NCI-H526 treated with DMSO at 0.1 percent for 48 hours (cell line): Measurements from ENCODE around the gene LRP2BP.
"Not testable (repeated sequence)": the region's sequence is repeated elsewhere in the genome, so short reads cannot be mapped to it uniquely, and the experiment has no call there.

Experiments used
- DNase-seq: peaks from one replicate; lab custom pipeline; 2025; lab: John Stamatoyannopoulos, UW

Gene LRP2BP

GRCh38 chr4:185325721-185326120, 70.0 kb downstream of the LRP2BP start:
- DNase-seq: not testable (repeated sequence)

DNA sequence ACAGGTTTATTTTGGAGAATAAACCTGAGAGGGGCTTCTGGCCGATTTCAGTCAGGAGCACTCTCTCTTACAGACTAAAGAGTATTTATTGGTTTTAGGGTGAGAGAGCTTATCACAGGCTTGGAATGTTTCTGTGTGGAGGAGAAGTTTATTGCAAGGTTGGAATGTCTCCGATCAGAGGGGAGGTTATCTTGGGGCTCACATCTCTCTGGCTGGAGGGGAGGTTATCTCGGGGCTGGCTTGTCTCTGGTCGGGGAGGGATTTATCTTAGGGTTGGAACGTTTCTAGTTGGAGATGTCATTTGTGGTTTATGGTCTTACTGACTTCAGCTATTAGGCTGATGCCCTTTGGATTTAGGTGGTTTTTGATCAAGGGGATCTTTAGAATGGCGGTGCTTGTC, 71.4 kb downstream of the LRP2BP start:
- not testable (repeated sequence) for DNase-seq

GRCh38 chr4:185323606-185324005, 72.1 kb downstream of the LRP2BP start:
- DNase-seq: no peak

- no peak for DNase-seq
These were observed 72.9 kb downstream of the LRP2BP start for GRCh38 chr4:185322803-185323202.

DNA sequence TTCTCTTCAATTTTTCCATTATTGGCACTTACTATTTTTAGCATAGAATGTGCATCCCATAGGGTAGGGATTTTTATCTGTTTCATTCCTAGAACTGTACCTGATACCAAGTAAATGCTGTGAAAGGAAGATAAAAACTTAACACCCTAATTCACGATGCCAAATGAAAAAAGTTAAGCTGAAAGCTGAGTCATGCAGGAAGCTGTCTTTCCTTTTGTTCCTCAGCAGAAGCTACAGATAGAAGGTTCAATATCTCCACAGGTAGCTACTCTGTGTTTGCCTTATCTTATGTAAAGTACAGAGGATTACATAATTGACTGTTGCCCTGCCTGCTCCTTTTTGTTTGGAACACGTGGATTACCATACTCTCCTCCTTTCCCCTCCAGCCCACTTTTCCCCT, 77.0 kb downstream of the LRP2BP start:
- DNase-seq: no peak

DNA sequence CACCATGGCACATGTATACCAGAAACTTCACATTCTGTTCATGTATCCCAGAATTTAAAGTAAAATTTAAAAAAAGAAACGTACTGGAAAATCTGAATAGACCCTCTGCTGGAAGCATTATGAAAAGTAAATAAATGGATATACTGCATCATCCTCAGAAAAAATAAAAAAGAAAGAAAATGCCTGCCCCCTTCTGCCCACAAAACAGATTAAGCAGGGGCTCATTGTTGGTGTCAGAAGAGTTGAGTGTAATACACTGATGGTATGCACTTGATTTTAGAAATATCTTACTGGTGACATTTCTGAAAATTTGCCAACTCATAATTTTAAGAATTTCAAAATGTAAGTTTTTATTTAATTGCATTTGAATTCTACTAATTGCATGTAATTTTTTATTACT, 77.8 kb downstream of the LRP2BP start:
- DNase-seq: no peak

- DNase-seq: not testable (repeated sequence)
These were observed 78.3 kb downstream of the LRP2BP start for GRCh38 chr4:185317462-185317861.
